Stimulated activated naive CD8-positive, alpha-beta T cell treated with anti-CD3 and anti-CD28 coated beads, Interleukin-15, amount 100 ng/mL, for 72 hours (primary cell): Measurements from ENCODE around the gene HSPA8.

Source experiments
- ATAC-seq: fragments of 150-1000 bp; cut with Tn5 transposase; 2 replicates; pipeline ENCODE4 v1.10.0; 2021; ENCODE audit warnings: mild to moderate bottlenecking, moderate library complexity
- DNase-seq, 2 donors: peaks; one replicate each; pipeline ENCODE4 v3.0.0; 2021 to 2022
- H3K27ac Mint-ChIP-seq, 2 donors: one replicate each; pipeline ENCODE4 v1.8.0; 2022; ENCODE audit warnings: mild to moderate bottlenecking in 2 of 2, mixed read lengths in 2 of 2, moderate library complexity in 2 of 2
- H3K27me3 Mint-ChIP-seq: one replicate; pipeline ENCODE4 v1.8.0; 2022; ENCODE audit warnings: mixed read lengths
- H3K4me1 Mint-ChIP-seq: one replicate; pipeline ENCODE4 v1.8.0; 2022; ENCODE audit warnings: mild to moderate bottlenecking, mixed read lengths
- H3K4me3 Mint-ChIP-seq, 2 donors: one replicate each; pipeline ENCODE4 v1.8.0; 2022; ENCODE audit warnings: mild to moderate bottlenecking in 2 of 2, mixed read lengths in 2 of 2, moderate library complexity in 1 of 2
- H3K9me3 Mint-ChIP-seq, 2 donors: one replicate each; pipeline ENCODE4 v1.8.0; 2022; ENCODE audit warnings: mixed read lengths in 2 of 2

HSPA8 gene

GRCh38 chr11:123083623-123084029 lies 21.7 kb upstream of the HSPA8 start:
- DNase-seq (no peak), ATAC-seq (no peak)
- Mint-ChIP-seq H3K4me1 (peaks cover 45% of the 10 kb centered on the region), H3K27ac (no peak overlapping the region), H3K9me3 (no peaks in the 10 kb centered on the region), H3K4me3 (no peak overlapping the region), H3K27me3 (no peaks in the 10 kb centered on the region)

- peaks cover 42% of the 10 kb centered on the region for H3K4me1 Mint-ChIP-seq
- no peaks in the 10 kb centered on the region for H3K9me3 Mint-ChIP-seq
- no peak overlapping the region for H3K27ac Mint-ChIP-seq
- no peak overlapping the region for H3K4me3 Mint-ChIP-seq
- DNase-seq (no peak), ATAC-seq (no peak)
- no peaks in the 10 kb centered on the region for H3K27me3 Mint-ChIP-seq
Observed at GRCh38 chr11:123082977-123083376, 21.0 kb upstream of the HSPA8 start.

GRCh38 chr11:123080015-123080414 lies 18.1 kb upstream of the HSPA8 start:
- H3K27me3 Mint-ChIP-seq = no peaks in the 10 kb centered on the region
- H3K4me3 Mint-ChIP-seq = no peak overlapping the region
- ATAC-seq (no peak), DNase-seq (no peak)
- H3K4me1 Mint-ChIP-seq = peaks cover 19% of the 10 kb centered on the region
- H3K9me3 Mint-ChIP-seq = no peaks in the 10 kb centered on the region
- H3K27ac Mint-ChIP-seq = no peak overlapping the region

GRCh38 chr11:123076484-123076883 lies 14.5 kb upstream of the HSPA8 start:
- ATAC-seq (no peak), DNase-seq (no peak)
- Mint-ChIP-seq H3K27ac (no peak overlapping the region), H3K27me3 (no peaks in the 10 kb centered on the region), H3K4me3 (no peak overlapping the region), H3K9me3 (no peaks in the 10 kb centered on the region), H3K4me1 (peaks cover 20% of the 10 kb centered on the region)

GRCh38 chr11:123073343-123074057 lies 11.6 kb upstream of the HSPA8 start:
- no peaks in the 10 kb centered on the region for H3K27me3 Mint-ChIP-seq
- H3K4me3 Mint-ChIP-seq = no peak overlapping the region
- no peak overlapping the region for H3K27ac Mint-ChIP-seq
- peaks cover 45% of the 10 kb centered on the region for H3K4me1 Mint-ChIP-seq
- ATAC-seq = no peak
- DNase-seq = no peak
- H3K9me3 Mint-ChIP-seq = no peaks in the 10 kb centered on the region

- Mint-ChIP-seq H3K4me3 (no peak overlapping the region), H3K4me1 (peaks cover 49% of the 10 kb centered on the region)
Observed at GRCh38 chr11:123072762-123073161, 10.8 kb upstream of the HSPA8 start.

GRCh38 chr11:123072332-123072761 lies 10.4 kb upstream of the HSPA8 start:
- no peak for DNase-seq
- no peak overlapping the region for H3K4me3 Mint-ChIP-seq
- H3K27me3 Mint-ChIP-seq = no peaks in the 10 kb centered on the region
- H3K27ac Mint-ChIP-seq = no peak overlapping the region
- ATAC-seq = no peak
- H3K4me1 Mint-ChIP-seq = peaks cover 49% of the 10 kb centered on the region
- H3K9me3 Mint-ChIP-seq = no peaks in the 10 kb centered on the region

More at GRCh38 chr11:123072762-123073161, 10.8 kb upstream of the HSPA8 start:
- ATAC-seq (no peak), DNase-seq (no peak)
- Mint-ChIP-seq H3K27ac (no peak overlapping the region), H3K9me3 (no peaks in the 10 kb centered on the region), H3K27me3 (no peaks in the 10 kb centered on the region)

GRCh38 chr11:123069908-123070821 lies 8.2 kb upstream of the HSPA8 start:
- Mint-ChIP-seq H3K9me3 (no peaks in the 10 kb centered on the region), H3K27ac (peak overlapping the region; percentile 93 to 98), H3K27me3 (no peaks in the 10 kb centered on the region), H3K4me1 (peaks cover 62% of the 10 kb centered on the region), H3K4me3 (peak overlapping the region; percentile 80 to 85)
- DNase-seq (no peak), ATAC-seq (peak; percentile 92)

GRCh38 chr11:123065621-123066020 lies 3.7 kb upstream of the HSPA8 start:
- Mint-ChIP-seq H3K4me1 (peaks cover 54% of the 10 kb centered on the region), H3K4me3 (peak overlapping the region in 1 of 2 donors; percentile 62), H3K9me3 (no peaks in the 10 kb centered on the region), H3K27ac (peak overlapping the region; percentile 67 to 97), H3K27me3 (no peaks in the 10 kb centered on the region)
- ATAC-seq (no peak), DNase-seq (no peak)

- H3K4me3 Mint-ChIP-seq = peak overlapping the region; percentile 89 to 99
- ATAC-seq = no peak
- H3K9me3 Mint-ChIP-seq = no peaks in the 10 kb centered on the region
- no peaks in the 10 kb centered on the region for H3K27me3 Mint-ChIP-seq
- H3K27ac Mint-ChIP-seq = peak overlapping the region; percentile 99 to 100
- no peak for DNase-seq
- peaks cover 56% of the 10 kb centered on the region for H3K4me1 Mint-ChIP-seq
Observed at GRCh38 chr11:123063826-123064657, 2.1 kb upstream of the HSPA8 start.

GRCh38 chr11:123062892-123063825 lies 1.2 kb upstream of the HSPA8 start:
- ATAC-seq (no peak), DNase-seq (peak; percentile 46 to 60)
- H3K4me1 Mint-ChIP-seq = peaks cover 56% of the 10 kb centered on the region
- peak overlapping the region; percentile 89 to 99 for H3K4me3 Mint-ChIP-seq
- H3K9me3 Mint-ChIP-seq = no peaks in the 10 kb centered on the region
- H3K27me3 Mint-ChIP-seq = no peaks in the 10 kb centered on the region
- peak overlapping the region; percentile 99 to 100 for H3K27ac Mint-ChIP-seq

GRCh38 chr11:123062158-123062891 lies 389 bp upstream of the HSPA8 start:
- Mint-ChIP-seq H3K27me3 (no peaks in the 10 kb centered on the region), H3K4me3 (peak overlapping the region; percentile 89 to 99), H3K9me3 (no peaks in the 10 kb centered on the region), H3K4me1 (peaks cover 64% of the 10 kb centered on the region), H3K27ac (peak overlapping the region; percentile 99 to 100)
- ATAC-seq (peak; percentile 92), DNase-seq (peak; percentile 100)

- Mint-ChIP-seq H3K9me3 (no peaks in the 10 kb centered on the region), H3K4me1 (peaks cover 72% of the 10 kb centered on the region), H3K27me3 (no peaks in the 10 kb centered on the region), H3K27ac (peak overlapping the region; percentile 87 to 100), H3K4me3 (peak overlapping the region; percentile 89 to 99)
- no peak for ATAC-seq
- peak in 1 of 2 donors; percentile 29 for DNase-seq
Observed at GRCh38 chr11:123060277-123061000, 1.5 kb downstream of the HSPA8 start.
